Measurements from ENCODE around the gene USP48. TPM values are rescaled to one million over a fixed set of nuclear protein-coding genes. Genes with fewer than 3 reads are reported as not detected.
A peak's percentile ranks its signal among the peaks of the same experiment; 100 is the strongest.

The USP48 gene
- total and polyA plus RNA-seq, 2 of the 13 experiments (the other 11 are each of a cell fraction or from before 2014, with no cell fraction given) = 30.4 to 30.7 TPM

DNA sequence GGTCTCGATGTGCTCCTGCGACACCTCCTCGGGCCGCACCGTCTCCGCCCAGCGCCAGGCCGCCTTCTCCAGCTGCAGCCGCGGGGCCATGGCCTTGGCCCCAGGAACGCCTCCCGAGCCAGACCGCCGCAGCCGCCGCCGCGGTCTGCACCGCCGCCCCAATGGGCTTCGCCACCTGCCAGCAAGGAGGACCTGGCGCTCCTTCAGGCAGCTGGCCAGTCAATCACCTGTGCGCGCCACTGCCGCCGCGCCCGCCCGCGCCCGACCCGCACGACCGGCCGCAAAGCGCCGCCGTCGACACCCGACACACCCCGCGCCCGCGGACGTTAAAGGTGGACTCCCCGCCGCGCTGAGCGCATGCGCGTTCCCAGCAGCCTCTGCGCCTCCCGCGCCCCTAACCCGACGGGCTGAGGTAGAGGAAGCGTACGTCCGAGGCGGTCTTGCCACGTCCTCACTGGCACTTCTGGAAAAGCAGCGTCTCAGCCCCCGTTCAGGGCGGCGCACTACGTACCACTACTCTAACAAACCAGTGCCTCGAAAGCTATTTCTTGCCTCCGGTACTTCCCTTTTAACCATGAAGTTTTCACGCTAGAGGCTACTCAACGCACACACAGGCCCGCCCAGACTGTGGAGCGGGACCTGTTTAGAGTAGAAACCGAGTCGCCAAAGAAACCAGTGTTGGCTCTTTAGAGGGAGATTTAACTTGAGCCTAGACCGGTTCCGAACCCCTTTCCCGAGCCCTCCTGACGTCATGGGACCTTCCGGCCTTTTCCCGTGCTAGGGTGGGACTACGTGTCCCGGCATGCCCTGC, at the start of gene USP48 (continued):
- TF ChIP-seq ZNF646 (CRISPR knock-in tag; IDR thresholded peaks at IDR 0.05) = no peak
- 0 out of 2 replicates have a peak, but pooled peaks have one; percentile 21 for TF ChIP-seq XBP1 (CRISPR knock-in tag; IDR thresholded peaks at IDR 0.05)
- 0 out of 2 replicates have a peak, but pooled peaks have one; percentile 79 for TF ChIP-seq ZNF234 (CRISPR knock-in tag; conservative IDR thresholded peaks at IDR 0.05)
- TF ChIP-seq POLR2G (IDR thresholded peaks at IDR 0.05; ENCODE audit: low read depth, low read length) = peak; percentile 99
- TF ChIP-seq, protein P1, sequence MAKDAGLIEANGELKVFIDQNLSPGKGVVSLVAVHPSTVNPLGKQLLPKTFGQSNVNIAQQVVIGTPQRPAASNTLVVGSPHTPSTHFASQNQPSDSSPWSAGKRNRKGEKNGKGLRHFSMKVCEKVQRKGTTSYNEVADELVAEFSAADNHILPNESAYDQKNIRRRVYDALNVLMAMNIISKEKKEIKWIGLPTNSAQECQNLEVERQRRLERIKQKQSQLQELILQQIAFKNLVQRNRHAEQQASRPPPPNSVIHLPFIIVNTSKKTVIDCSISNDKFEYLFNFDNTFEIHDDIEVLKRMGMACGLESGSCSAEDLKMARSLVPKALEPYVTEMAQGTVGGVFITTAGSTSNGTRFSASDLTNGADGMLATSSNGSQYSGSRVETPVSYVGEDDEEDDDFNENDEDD (CRISPR knock-in tag; IDR thresholded peaks at IDR 0.05; ENCODE audit: borderline replicate concordance) = peak; percentile 90
- TF ChIP-seq HHEX (CRISPR knock-in tag; IDR thresholded peaks at IDR 0.05) = no peak
- TF ChIP-seq GABPA (IDR thresholded peaks at IDR 0.05; ENCODE audit: low read depth, low read length) = peak; percentile 74; the same call in 1 of the 2 replicates
- TF ChIP-seq GABPA (CRISPR knock-in tag; IDR thresholded peaks at IDR 0.05; ENCODE audit: low read depth) = peak; percentile 92
- TF ChIP-seq, protein P2, sequence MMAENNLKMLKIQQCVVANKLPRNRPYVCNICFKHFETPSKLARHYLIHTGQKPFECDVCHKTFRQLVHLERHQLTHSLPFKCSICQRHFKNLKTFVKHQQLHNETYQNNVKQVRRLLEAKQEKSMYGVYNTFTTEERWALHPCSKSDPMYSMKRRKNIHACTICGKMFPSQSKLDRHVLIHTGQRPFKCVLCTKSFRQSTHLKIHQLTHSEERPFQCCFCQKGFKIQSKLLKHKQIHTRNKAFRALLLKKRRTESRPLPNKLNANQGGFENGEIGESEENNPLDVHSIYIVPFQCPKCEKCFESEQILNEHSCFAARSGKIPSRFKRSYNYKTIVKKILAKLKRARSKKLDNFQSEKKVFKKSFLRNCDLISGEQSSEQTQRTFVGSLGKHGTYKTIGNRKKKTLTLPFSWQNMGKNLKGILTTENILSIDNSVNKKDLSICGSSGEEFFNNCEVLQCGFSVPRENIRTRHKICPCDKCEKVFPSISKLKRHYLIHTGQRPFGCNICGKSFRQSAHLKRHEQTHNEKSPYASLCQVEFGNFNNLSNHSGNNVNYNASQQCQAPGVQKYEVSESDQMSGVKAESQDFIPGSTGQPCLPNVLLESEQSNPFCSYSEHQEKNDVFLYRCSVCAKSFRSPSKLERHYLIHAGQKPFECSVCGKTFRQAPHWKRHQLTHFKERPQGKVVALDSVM (CRISPR knock-in tag; IDR thresholded peaks at IDR 0.05) = peak; percentile 43
- no peak for TF ChIP-seq SRSF4 (IDR thresholded peaks at IDR 0.05; ENCODE audit: low read depth, low read length, poor library complexity, severe bottlenecking)
- no peak for TF ChIP-seq TBX3 (IDR thresholded peaks at IDR 0.05; ENCODE audit: borderline replicate concordance)
- TF ChIP-seq ZBTB2 (CRISPR knock-in tag; IDR thresholded peaks at IDR 0.05; ENCODE audit: low read depth) = no peak
- no peak for TF ChIP-seq ZBTB49 (CRISPR knock-in tag; IDR thresholded peaks at IDR 0.05; ENCODE audit: borderline replicate concordance)
- no peak for TF ChIP-seq TEAD3 (CRISPR knock-in tag; optimal IDR thresholded peaks at IDR 0.05; ENCODE audit: borderline replicate concordance)
